Heart left ventricle (tissue), 16 donors: ENCODE results near the gene SHROOM2. TPM values are rescaled to one million over a fixed set of nuclear protein-coding genes. Genes with fewer than 3 reads are reported as not detected.

ENCODE experiments used
- ATAC-seq, 4 donors: fragments of 200-7000 bp; cut with Tn5 transposase; one replicate each; pipeline ENCODE4 v1.9.1; 2020 to 2022; ENCODE audit warnings: moderate library complexity in 4 of 4, mild to moderate bottlenecking in 3 of 4, moderate number of reproducible peaks in 1 of 4
- DNase-seq, 5 donors: peaks; one replicate each; pipeline ENCODE4 v3.0.0-alpha.2; 2020
- H3K27ac ChIP-seq, 12 donors: fragments of 200-600 bp; sonication (generic) in 4 of 12; one replicate each; pipeline versions ENCODE4 v1.5.0 to v1.8.0; 2016 to 2022; ENCODE audit warnings: mild to moderate bottlenecking in 2 of 12
- H3K27me3 ChIP-seq, 9 donors: fragments of 200-600 bp; sonication (generic) in 2 of 9; one replicate each; pipeline versions ENCODE4 v1.5.1 to v1.8.0; 2016 to 2022; ENCODE audit warnings: mild to moderate bottlenecking in 3 of 9
- H3K36me3 ChIP-seq, 9 donors: fragments of 200-600 bp; sonication (generic) in 2 of 9; one replicate each; pipeline versions ENCODE4 v1.5.0 to v1.8.0; 2018 to 2022; ENCODE audit warnings: mild to moderate bottlenecking in 2 of 9
- H3K4me1 ChIP-seq, 12 donors: fragments of 200-600 bp; sonication (generic) in 4 of 12; one replicate each; pipeline versions ENCODE4 v1.5.0 to v1.8.0; 2016 to 2022; ENCODE audit warnings: mild to moderate bottlenecking in 3 of 12
- H3K4me3 ChIP-seq, 12 donors: fragments of 200-600 bp; sonication (generic) in 4 of 12; one replicate each; pipeline versions ENCODE4 v1.5.0 to v1.8.0; 2017 to 2022; ENCODE audit warnings: mild to moderate bottlenecking in 9 of 12, moderate library complexity in 4 of 12
- H3K9me3 ChIP-seq, 12 donors: fragments of 200-600 bp; sonication (generic) in 4 of 12; one replicate each; pipeline versions ENCODE4 v1.5.0 to v1.8.0; 2016 to 2022; ENCODE audit warnings: mild to moderate bottlenecking in 1 of 12
- CTCF ChIP-seq, 12 donors: fragments of 200-600 bp; sonication (generic) in 4 of 12; IDR thresholded peaks; one replicate each; pipeline versions ENCODE4 v1.5.0 to v1.8.0; 2018 to 2022; ENCODE audit warnings: antibody characterized with exemption in 12 of 12, mild to moderate bottlenecking in 5 of 12
- POLR2A ChIP-seq, 2 donors: fragments of 450-650 bp; IDR thresholded peaks; one replicate each; pipeline ENCODE4 v1.6.1; 2017; ENCODE audit warnings: antibody characterized with exemption in 2 of 2, mild to moderate bottlenecking in 2 of 2, moderate library complexity in 2 of 2
- WGBS, 4 donors: extraction: QIAGEN DNeasy Blood & Tissue Kit in 2 of 4; methylation state at CpG; one replicate each; pipeline versions ENCODE4 v1.1.5 to v1.1.7; 2013 to 2018; 5-methylcytosine and 5-hydroxymethylcytosine counted together
- intact Hi-C, 10 donors: fragments of 100-400 bp; cut with DNase I; formaldehyde crosslinking; loops; one replicate each; pipeline versions ENCODE4 v1.11.1 to v1.14.2; 2022
- polyA plus RNA-seq, 2 donors: library from polyadenylated mRNA; stranded (reverse); fragments of 200-250 nt; gene quantifications; one replicate each; pipeline ENCODE4 v1.2.3, GENCODE V29; 2013
- total RNA-seq, 9 donors: library from RNA; depleted of rRNA in 2 of 9; stranded (reverse); fragments of >200 nt in 2 of 9; fragmentation: NEBNext Ultra II Directional in 3 of 9; extraction: Animal tissue kit (Norgen Biotek cat#: 25700) in 3 of 9; gene quantifications; one replicate each; pipeline versions ENCODE4 v1.1.0 to v1.2.4, GENCODE V29; 2016 to 2023
- donor health status: ischemic (EF 13 %, LVEDD 7.1; RV severe dilation, severe dysfunction).
- donor health status: healthy with polysubstance abuse.
- donor health status: DM: no; HTN: yes; CAD: no.
- donor health status: DM: no; HTN: no; CAD: no.
- donor health status: ischemic (EF 25% LVEDD 6.9; RV normal size, moderate dysfunction).
- donor health status: ischemic (EF 25% LVEDD 5.7; RV mildly dilated, moderate dysfunction).
- donor health status: healthy.
- donor health status: DM: yes; HTN: yes; CAD: no.
- donor health status: ischemic (EF 35%, LVEDD 5.7; RV mildly dilated, moderate dysfunction).
- donor health status: nonischemic (EF 11% LVEDD 7.7; RV severe dilation, severe dysfunction).
- donor health status: DM: yes; HTN: yes; CAD: no.
- donor health status: PGD.
- donor health status: ischemic (EF 29% LVEDD 5.4; RV normal size, mild dysfunction).
- donor health status: nonischemic (EF 23%, LVEDD 6.1; RV moderate dilation, normal function).

The SHROOM2 gene
- total and polyA plus RNA-seq, 11 donors: 0.38 to 1.7 (median 0.83) TPM

GRCh38 chrX:9935436-9935835, 149.2 kb downstream of the SHROOM2 start:
- WGBS, 4 donors: 89 to 91% (median 90%) methylated on average over 3 of the region's 3 CpGs
- no peaks in the 10 kb centered on the region for H3K9me3 ChIP-seq
- TF ChIP-seq POLR2A (IDR thresholded peaks at IDR 0.05) (no peak), CTCF (IDR thresholded peaks at IDR 0.05) (no peak)
- DNase-seq: no peak
- peaks cover 0 to 4% (median 0%) of the 10 kb centered on the region in 9 donors for H3K27me3 ChIP-seq
- H3K36me3 ChIP-seq: no peaks in the 10 kb centered on the region
- no peak overlapping the region for H3K27ac ChIP-seq
- no peaks in the 10 kb centered on the region for H3K4me1 ChIP-seq
- H3K4me3 ChIP-seq: no peak overlapping the region
- ATAC-seq: no peak
- intact Hi-C loops: no loop called here

- no peak for DNase-seq
- H3K27me3 ChIP-seq: peaks cover 0 to 4% (median 0%) of the 10 kb centered on the region in 9 donors
- no peak for TF ChIP-seq CTCF (IDR thresholded peaks at IDR 0.05)
- no peak for TF ChIP-seq POLR2A (IDR thresholded peaks at IDR 0.05)
- no peak overlapping the region for H3K4me3 ChIP-seq
- H3K36me3 ChIP-seq: no peaks in the 10 kb centered on the region
- intact Hi-C loops: no loop called here
- H3K9me3 ChIP-seq: no peaks in the 10 kb centered on the region
- 75 to 94% (median 89%) methylated on average over 8 of the region's 8 CpGs for WGBS, 4 donors
- no peaks in the 10 kb centered on the region for H3K4me1 ChIP-seq
- ATAC-seq: no peak
- no peak overlapping the region for H3K27ac ChIP-seq
Observed at GRCh38 chrX:9937761-9938160, 151.5 kb downstream of the SHROOM2 start.

GRCh38 chrX:9938516-9938915, 152.3 kb downstream of the SHROOM2 start:
- TF ChIP-seq CTCF (IDR thresholded peaks at IDR 0.05): no peak
- no peak for TF ChIP-seq POLR2A (IDR thresholded peaks at IDR 0.05)
- WGBS, 4 donors: 93 to 96% (median 95%) methylated on average over 7 of the region's 7 CpGs
- ATAC-seq (no peak), DNase-seq (no peak)
- Histone ChIP-seq H3K27me3 (peaks cover 0 to 4% (median 0%) of the 10 kb centered on the region in 9 donors), H3K27ac (no peak overlapping the region), H3K9me3 (no peaks in the 10 kb centered on the region), H3K4me3 (no peak overlapping the region), H3K36me3 (no peaks in the 10 kb centered on the region), H3K4me1 (no peaks in the 10 kb centered on the region)
- intact Hi-C loops: no loop called here

GRCh38 chrX:9940421-9940820, 154.2 kb downstream of the SHROOM2 start:
- DNase-seq (no peak), ATAC-seq (no peak)
- intact Hi-C loops: no loop called here
- Histone ChIP-seq H3K36me3 (no peaks in the 10 kb centered on the region), H3K4me1 (no peaks in the 10 kb centered on the region), H3K4me3 (no peak overlapping the region), H3K27ac (no peak overlapping the region), H3K27me3 (no peaks in the 10 kb centered on the region), H3K9me3 (no peaks in the 10 kb centered on the region)
- WGBS, 4 donors: 90 to 94% (median 93%) methylated on average over 14 of the region's 14 CpGs
- no peak for TF ChIP-seq CTCF (IDR thresholded peaks at IDR 0.05)
- TF ChIP-seq POLR2A (IDR thresholded peaks at IDR 0.05): no peak
